HG03175 (cell line): ENCODE data around the gene VSTM2B.

Experiments used
- ATAC-seq: cut with Tn5 transposase; IDR thresholded peaks from one replicate; pipeline ENCODE4 v1.9.1; 2021; ENCODE audit warnings: mild to moderate bottlenecking, moderate library complexity; ENCODE audit not compliant: unreplicated experiment

The VSTM2B gene

DNA sequence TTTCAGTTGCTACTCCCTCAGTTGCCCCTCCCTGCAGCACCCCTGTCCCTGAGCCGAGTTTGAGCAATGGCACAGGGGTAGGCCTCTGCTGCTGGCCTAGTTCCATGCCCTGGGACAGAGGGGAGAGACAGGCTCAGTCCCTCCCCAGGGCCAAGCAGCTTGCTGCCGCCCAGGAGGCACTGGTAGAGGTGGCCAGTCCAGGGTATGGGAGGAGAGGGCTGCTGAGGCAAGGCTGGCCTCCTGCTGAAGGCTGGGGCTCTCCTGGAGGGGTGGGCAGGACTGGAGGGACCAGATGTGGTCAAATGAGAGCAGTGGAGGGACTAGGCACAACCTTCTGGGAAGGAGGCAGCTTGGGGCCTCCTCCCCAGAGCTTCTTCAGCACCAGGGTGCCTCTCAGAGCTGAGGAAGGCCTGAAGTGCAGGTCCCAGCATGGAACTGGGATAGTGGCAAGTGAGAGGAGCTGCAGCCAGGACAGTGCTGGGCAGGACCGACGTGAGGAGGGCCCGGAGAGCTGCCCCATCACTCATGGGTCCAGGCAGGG is 29.8 kb upstream of the VSTM2B start:
- no peak for ATAC-seq

DNA sequence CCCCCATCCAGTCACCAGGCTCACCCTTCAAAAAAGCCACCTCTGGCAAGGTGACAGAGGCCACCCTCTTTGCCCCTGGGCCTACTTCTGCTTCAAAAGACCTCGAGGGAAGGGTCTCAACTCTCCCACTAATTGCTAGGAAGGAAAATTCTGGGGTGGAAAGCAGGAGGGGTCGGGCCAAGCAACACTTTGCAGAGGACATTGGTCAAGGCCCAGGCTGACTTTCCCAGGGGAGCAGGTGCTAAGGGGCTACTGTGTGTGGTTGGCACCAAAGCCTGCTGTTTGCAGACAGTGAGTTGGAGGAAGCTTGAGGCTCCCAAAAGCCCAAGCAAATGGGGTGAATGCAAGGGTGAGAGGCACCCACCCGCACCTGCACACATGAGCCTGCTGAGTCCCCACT is 28.6 kb upstream of the VSTM2B start:
- no peak for ATAC-seq

DNA sequence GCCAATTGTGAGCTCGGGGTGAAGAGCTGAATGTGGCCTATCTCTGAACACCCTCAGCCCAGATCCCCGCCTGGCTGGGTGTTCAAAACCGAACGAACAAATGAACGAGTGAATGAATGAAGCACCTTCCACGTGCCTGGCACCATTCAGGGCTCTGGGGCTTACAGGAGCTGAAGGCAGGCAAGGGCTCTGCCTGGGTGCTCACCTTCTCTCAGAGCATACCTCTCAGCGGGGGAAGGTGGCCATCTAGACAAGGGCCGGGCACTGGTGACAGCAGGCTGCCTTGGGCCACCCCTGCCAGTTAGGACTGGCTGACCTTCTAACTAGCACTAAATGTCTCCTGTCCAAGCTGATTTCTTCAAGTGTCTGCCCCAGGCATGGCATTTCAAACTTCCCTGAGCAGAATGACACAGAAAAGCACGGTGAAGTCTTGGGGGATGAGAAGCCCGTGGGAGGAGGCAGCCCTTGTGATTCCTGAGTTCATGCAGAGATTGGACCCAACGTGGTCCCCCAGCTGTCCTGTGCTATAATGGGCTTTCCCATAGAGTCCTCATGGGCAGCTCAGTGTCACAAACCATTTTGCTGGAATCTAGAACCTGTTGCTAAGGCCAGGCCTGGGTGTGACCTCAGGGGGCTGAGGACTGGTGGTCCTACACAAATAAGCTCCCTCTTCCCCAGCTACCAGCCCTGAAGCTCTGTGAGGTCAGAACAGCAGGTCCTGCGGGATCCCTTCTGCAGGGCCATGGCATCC is 27.9 kb upstream of the VSTM2B start:
- no peak for ATAC-seq

DNA sequence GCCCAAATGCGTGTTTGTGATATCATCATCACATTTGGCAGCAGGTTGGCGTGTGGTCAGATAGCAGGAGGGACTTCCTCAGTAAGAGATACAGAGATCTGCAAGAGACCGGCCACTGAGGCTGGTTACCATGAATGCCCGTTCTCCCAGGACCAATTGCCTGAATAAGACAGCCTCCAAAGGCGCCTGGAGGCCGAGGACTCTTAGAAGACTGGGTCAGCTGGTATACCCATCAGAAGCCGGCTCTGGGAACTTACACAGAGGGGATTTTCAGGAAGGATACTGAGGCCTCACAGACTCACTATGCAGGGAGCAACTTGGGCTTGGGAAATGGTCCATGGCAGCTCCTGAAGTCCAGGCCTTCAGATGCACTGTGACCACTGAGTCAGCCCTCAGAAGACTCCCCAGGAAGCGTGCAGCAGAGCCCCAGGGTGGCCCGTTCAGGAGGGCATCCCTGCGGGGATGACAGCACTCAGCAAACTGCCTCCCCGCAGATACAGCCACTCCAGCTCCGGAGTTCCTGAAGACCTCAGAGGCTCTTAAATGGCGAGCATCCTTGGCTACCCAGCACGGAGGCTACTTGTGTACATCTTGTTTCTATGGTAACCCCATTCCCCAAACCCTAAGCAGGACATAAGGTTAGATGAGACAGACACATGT is 26.4 kb upstream of the VSTM2B start:
- ATAC-seq, result no peak

DNA sequence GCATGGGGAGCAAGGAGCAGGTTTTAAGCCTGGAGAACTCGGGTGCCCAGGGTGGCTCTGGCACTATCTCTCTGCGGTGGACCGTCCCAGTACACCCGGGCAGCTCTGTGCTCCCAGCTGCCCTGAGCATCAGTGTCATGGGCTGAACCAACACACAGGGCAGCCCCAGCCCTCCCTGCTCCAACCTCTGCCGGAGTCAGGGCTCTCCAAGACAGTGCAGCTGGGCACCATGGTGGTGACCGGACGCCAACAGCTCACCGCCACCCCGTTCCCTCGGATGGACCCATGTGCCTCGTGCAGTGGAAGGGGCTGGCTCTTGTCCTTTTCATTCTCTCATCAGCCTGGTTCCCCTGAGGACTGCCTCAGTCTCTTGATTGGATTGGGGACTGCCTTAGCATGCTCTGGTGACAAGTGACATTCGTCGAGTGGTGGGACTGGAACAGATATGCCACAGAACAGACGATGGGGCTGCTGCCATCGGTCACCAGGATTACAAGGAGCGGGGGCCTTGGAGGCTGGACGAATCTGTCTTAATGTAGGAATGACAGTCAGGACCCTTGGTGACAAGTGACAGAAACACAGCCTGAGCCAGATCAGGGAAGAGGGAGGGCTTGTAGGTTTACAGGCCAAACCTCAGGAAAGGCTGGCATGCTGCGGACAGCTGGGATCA is 25.7 kb upstream of the VSTM2B start:
- no peak for ATAC-seq

DNA sequence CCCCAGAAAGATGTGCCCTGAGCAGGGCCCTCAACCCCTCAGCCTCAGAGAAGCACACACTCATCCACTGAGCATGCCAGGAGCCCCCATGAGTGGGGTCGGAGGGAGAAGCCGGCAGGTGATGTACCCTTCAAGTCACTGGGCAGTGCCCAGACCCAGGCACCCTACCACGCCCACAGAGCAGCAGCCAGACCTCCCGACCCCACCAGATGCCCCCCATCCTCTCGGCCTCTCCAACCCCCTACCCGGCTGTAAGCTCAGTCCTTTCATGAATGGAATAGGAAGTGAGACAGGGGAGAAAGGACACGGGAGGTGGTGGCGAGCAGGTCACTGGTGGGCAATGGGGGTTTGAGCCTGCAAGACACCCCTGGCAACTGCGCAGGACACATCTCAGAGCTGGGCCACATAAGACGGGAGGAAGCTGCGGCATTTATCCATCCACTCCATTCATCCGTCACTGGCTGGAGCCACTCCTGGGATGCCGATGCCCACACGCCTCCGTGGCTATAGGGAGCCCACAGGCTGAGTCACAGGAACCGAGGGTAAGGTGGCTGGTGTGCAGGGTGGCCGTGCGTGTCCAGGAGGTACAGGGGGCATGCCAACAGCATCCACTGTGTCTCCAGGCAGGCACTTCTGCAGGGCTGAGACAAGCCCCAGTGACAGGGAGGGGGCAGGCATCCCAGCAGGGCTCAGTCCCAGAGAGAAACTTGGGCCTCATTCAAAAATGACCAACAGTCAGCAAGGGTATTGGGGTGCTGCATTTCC is 23.8 kb upstream of the VSTM2B start:
- ATAC-seq, result no peak

DNA sequence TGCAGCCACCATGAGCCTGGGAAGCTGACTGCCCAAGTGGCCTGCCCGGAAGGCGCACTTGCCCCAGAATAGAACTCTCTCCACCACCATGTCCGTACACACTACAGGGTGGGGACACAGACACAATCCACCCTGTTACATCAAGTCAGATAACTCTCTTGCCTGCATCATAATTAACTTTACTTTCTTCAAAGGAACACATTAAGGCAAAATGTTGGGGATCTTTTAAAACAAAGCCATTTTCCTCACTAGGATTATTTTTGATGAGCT is 23.3 kb upstream of the VSTM2B start:
- ATAC-seq, result no peak

DNA sequence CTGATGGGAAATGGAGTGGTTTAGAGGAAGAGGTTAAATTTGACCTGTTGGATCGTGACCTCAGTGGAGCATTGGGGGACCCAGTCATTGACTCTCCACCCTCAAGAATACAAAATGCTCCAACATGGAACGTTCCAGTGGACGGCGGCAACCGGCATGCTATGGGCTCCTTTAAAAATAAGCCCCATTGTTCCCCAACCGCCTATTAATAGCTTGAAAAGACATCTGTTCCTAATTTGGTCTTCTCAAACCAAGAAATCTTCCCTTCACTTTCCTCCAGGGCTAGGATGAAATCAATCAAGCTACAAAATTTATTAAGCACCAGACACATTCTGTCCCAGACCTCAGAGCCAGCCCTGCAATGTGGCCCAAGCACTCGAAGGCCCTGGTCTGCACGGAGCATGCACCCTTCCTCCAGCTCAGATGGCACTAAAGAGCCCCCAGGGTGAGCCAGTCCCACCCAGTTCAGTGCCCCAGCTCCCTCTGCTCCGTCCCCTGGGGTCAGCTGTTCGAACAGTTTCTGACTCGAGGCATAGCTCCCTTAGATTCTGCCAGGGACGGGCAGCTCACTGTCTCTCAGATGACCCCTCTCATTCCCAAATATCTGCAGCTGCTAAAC is 22.5 kb upstream of the VSTM2B start:
- ATAC-seq, result no peak

DNA sequence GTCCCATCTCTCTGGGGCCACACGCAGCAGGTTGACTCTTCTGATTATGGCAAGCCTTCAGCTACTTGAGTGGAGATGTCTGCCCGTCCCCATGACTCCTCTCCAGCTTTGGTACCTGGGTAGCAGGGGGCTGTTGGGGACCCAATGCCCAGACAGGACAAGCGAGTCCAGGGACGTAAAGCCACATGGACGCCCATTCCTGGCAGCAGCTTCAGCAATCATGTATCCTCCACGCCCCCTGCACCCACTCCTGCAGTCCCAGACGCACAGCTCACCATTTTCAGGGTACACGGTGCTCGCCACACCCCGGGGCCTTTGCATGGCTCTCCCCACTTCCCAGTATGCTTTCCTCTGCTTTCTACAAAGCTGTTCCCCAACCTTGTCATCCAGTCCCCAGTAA is 22.0 kb upstream of the VSTM2B start:
- ATAC-seq, result no peak

DNA sequence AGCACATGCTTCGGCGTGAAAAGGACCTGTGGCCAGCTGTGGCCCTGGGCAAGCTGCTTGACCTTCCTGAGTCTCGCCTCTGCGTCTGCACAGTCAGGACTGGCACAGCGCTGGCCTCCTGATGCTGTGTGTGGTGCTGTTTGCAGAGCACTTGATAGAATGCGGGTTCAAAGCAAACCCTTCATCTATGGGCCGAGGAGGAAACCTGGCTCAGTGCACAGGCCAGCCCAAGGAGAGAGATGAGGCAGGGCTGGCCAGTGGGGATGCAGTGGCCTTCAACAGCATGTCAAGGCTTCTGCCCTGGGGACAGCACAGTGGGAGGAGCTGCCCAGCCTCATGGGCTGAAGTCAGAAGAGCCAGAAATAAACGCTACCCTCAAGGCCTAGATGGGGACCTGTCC is 21.3 kb upstream of the VSTM2B start:
- no peak for ATAC-seq

DNA sequence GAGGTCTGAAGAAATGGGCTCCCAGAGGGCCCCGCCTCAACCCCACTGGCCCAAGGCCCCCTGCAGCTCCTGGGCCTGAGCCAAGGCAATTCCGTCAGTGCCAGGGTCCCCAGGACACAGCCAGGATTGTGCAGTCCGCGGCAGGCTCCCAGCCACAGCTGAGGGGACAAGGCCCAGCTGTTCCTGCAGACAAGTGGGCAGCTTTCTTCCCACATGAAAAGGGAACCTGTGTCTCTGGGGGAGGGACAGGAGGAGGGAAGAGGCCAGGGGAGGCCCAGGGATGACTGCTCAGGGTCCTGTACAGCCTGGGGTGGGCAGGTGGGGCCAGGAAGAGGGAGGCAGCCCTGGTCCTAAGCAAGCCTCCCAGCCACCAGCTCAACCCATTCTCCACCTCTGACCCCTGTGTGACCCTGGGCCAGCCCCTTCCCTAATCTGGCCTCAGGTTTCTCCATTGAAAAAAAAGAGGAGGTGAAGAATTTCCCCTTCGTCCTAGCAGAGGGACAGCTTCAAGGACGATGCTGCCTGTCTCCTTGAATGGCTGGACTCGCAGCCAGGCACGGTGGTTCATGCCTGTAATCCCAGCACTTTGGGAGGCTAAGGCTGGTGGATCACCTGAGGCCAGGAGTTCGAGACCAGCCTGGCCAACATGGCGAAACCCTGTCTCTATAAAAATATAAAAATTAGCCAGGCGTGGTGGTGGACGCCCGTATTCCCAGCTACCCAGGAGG is 20.5 kb upstream of the VSTM2B start:
- no peak for ATAC-seq

DNA sequence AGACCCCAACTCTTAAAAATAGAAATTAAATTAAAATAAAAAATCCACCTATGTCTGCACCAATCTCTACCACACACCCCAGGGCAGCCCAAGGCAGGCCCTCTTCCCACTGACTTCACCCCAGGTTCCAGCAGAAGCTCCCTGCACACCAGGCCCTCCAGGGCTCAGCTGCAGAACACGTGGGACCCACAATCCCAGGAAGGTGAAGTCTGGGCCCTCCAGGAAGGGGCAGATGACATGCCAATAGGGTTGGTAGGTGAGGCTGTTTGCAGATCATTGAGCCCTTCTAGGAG is 19.2 kb upstream of the VSTM2B start:
- no peak for ATAC-seq

DNA sequence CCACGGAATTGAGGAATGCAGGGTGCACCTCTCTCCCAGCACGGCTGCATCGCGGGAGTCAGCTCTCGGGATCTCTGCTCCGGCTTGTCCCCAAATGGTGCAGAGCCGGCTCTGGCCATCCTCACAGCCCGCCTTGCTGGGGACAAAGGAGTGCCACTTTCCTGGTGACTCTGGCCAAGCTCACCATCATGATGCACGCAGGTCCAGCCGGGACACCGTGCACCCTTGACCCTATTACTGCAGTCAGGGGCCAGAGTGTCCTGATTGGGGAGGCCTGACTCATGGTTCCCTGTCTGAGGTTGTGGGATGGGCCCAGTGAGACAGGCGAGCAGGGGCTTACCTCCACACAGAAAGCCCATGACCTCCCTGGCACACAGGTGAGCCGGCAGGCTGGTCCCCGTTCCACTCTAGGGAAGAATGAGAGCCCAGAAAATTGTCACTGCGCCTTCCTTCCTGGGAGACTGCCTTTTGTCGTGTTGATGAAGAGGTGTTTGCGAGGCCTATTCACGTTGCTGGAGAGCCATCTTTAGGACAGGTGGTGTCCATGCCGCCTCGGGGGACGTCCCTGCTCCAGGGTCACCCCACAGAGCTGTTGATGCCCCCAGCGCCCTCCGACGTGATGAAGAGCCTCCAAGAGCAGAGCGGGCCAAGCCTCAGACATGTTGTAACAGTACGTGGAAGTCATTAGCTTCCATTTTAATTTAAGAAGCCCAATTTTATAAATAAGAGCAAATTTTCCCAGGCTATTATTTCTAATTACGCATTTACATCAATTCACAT is 18.5 kb upstream of the VSTM2B start:
- ATAC-seq, result no peak

DNA sequence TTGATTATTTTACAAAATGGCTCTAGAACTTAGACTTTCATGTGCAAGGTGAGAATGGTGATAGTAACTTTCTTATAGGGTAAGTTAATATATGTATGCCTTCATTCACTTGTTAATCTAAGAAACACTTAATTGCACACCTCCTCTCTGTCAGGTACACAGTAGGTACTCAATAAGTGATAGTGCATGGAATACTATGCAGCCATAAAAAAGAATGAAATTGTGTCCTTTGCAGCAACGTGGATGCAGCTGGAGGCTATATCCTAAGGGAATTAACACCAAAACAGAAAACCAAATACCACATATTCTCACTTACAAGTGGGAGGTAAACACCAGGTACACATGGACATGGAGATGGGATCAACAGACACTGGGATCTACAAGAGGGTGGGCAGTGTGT is 17.6 kb upstream of the VSTM2B start:
- no peak for ATAC-seq

DNA sequence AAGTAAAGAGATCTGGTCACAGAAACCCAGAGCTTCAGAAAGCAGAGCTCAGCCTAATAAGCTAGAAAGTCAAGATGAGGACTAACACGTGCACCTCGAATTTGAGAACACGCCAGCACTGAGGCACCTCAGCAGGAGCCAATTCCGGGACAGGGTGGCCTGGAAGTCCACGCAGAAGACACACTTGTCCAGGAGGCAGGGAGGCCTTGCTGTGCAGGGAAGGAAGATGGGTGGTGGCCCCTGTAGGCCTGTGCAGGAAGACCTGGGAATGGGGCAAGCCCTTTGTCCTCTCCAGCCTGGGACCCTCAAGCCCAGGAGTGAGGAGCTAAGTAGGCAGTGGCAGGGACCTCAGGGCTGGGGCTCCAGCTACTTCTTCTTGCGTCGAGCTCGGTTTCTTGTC is 16.3 kb upstream of the VSTM2B start:
- no peak for ATAC-seq

DNA sequence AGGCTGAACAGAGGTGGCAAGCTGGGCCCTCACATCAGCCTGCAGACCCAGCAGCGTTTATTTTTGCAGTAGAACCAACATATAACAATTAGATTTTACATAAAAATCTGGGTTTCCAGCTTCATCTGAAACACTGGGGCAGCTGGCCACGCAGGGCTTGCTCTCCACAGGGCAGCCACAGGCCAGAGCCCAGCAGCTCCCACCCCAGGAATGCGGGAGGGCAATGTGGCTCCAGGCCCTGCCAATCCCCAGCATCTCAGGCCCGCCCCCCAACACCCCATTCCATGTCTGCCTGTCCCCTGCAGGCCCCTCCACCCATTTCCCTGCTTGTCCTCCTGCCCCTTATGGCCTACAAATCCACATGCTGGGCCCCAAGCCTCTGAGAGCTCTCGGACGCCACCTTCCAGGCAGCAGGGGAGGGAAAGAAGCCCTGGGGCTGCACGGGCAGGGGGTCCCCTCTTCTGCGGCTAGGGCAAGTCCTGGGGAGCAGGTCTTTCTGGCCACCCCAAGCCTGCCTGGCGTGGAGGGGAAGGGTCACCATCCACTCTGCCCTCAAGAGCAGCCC is 15.0 kb upstream of the VSTM2B start:
- ATAC-seq, result no peak

DNA sequence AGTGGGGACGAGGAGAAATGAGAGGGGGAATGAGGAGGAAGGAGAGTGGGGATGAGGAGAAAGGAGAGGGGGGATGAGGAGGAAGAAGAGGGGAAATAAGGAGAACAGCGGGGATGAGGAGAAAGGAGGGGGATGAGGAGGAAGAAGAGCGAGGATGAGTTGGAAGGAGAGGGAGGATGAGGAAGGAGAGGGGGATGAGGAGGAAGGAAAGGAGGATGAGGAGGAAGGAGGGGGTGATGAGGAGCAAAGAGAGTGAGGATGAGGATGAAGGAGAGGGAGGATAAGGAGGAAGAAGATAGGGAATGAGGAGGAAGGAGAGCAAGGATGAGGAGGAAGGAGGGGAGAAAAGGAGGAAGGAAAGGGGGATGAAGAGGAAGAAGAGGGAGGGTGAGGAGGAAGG is 14.0 kb upstream of the VSTM2B start:
- no peak for ATAC-seq

DNA sequence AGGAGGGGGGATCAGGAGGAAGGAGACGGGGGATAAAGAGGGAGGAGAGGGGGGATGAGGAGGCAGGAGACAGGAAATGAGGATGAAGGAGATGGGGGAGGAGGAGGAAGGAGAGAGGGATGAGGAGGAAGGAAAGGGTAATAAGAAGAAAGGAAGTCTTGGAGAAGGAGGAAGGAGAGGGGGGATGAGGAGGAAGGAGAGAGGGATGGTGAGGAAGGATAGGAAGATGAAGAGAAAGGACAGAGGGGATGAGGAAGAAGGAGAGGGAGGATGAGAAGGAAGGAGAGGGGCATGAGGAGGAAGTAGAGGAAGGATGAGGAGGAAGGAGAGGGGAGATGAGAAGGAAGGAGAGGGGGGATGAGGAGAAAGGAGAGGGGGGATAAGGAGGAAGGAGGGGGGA is 13.0 kb upstream of the VSTM2B start:
- no peak for ATAC-seq

DNA sequence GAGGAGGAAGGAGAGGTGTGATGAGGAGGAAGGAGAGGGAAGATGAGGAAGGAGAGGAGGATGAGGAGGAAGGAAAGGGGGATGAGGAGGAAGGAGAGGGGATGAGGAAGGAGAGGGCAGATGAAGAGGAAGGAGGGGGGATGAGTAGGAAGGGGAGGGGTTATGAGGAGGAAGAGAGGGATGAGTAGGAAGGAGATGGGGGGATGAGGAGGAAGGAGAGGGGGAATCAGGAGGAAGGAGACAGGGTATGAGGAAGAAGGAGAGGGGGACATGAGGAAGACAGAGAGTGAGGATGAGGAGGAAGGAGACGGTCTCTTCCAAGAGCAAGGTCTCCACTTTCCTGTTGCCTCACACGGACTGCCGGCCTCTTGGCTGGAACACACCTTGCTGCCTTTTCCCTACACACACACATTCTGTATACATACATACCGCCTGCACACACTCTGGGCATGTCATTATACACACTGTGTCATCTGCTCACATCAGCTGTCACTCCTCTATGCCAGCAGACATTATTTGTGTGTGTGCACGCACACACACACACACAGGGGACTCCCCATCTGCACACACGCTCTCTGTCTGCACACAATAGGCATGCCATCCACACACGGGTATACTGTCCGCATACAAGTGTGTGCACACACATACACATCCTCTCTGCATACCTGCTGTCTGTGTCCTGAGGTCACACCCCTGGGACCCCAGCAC is 11.1 kb upstream of the VSTM2B start:
- no peak for ATAC-seq
